Fibroblast of pulmonary artery (primary cell): ENCODE data around the gene GABRB1.

ENCODE experiments used
- DNase-seq: peaks from one replicate; pipeline ENCODE4 v3.0.0-alpha.2; 2010; ENCODE audit warnings: low read depth
- H3K4me3 ChIP-seq: replicated peaks from 2 replicates; pipeline ENCODE4 v1.5.1; 2011; ENCODE audit warnings: low read depth, mild to moderate bottlenecking, control low read depth, low read length, moderate library complexity
- TF ChIP-seq, protein P1 (sequence below): IDR thresholded peaks from 2 replicates; pipeline ENCODE4 v1.5.1; 2011; ENCODE audit warnings: mild to moderate bottlenecking, control low read depth, low read length, inconsistent platforms; ENCODE audit errors: missing control alignments

Gene GABRB1

DNA sequence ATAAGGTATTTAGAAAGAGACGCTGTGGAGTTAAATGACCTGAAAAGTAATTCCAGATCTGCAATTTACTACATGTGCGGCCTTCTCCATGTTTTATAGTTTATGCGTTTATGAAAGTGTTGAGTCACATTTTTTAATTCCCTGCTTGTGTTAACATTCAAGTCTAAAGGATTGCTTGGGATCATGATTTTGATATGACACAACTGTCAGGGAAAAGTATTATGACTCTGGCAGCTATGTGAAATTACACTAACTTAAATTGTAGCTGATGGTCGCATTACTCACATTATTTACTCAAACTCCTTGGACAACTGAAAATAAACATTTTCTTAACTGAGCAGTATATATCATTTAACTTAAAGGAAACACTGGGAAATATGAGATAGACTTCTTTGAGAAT is 14.3 kb upstream of the GABRB1 start:
- no peak overlapping the region for H3K4me3 ChIP-seq
- TF ChIP-seq, protein P1, sequence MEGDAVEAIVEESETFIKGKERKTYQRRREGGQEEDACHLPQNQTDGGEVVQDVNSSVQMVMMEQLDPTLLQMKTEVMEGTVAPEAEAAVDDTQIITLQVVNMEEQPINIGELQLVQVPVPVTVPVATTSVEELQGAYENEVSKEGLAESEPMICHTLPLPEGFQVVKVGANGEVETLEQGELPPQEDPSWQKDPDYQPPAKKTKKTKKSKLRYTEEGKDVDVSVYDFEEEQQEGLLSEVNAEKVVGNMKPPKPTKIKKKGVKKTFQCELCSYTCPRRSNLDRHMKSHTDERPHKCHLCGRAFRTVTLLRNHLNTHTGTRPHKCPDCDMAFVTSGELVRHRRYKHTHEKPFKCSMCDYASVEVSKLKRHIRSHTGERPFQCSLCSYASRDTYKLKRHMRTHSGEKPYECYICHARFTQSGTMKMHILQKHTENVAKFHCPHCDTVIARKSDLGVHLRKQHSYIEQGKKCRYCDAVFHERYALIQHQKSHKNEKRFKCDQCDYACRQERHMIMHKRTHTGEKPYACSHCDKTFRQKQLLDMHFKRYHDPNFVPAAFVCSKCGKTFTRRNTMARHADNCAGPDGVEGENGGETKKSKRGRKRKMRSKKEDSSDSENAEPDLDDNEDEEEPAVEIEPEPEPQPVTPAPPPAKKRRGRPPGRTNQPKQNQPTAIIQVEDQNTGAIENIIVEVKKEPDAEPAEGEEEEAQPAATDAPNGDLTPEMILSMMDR, result no peak
- DNase-seq, result no peak

DNA sequence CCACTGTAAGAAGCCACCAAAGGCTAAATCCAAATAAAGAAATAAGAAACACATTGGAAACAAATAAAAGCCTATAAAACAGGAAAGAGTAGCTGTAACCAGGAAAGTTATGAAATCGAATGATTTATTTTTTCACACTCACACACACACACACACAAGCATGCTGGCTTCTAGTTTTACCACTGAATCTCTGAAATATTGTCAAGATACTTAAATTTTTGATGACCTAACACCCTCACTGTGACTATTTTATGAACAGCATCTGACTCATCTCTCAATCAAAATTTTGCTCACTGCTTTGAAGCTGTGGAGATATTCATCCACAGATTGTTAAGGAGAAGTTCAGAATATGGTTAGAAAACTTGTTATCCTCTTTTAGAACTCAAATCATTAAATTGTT is 13.9 kb upstream of the GABRB1 start:
- TF ChIP-seq, protein P1, result no peak
- DNase-seq, result no peak
- no peak overlapping the region for H3K4me3 ChIP-seq

GRCh38 chr4:47031751-47032404 is 511 bp downstream of the GABRB1 start:
- H3K4me3 ChIP-seq, result peak overlapping the region; percentile 56
- DNase-seq, result no peak
- TF ChIP-seq, protein P1, result no peak

DNA sequence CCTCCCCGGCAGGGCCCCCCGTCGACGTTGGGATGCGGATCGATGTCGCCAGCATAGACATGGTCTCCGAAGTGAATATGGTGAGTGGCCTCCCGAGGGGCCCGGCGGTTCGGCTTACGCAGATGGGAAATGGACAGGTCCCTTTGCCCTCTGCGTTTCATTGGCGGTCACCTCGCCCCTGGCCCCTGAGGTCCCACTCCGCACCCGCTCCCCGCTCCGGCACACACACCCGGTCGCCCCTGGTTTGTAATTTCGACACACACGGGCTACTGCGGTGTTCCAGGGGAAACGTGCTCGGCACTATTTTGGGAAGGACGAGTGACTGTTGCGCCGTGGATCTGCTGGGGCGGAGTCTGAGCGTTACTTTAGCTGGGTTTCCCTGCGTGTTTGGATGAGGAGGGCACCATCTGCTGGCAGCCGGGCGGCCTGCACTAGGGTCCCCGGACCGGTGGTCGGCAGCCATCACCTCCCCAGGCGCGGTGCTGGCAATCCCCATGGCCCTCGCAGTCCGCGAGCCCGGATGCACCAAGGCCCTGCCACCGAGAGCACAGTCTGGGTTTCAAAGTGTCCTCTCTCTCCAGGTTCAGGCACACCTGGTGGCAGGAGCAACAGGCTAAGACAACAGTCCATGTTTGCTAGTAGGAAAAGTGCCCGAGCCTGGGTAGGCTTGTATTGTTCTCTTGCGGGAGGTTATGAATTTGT is 1.2 kb downstream of the GABRB1 start:
- TF ChIP-seq, protein P1, result peak; percentile 76
- DNase-seq, result peak; percentile 60
- peak overlapping the region; percentile 56 for H3K4me3 ChIP-seq

GRCh38 chr4:47038263-47038662 is 6.9 kb downstream of the GABRB1 start:
- no peak for DNase-seq
- no peak overlapping the region for H3K4me3 ChIP-seq
- TF ChIP-seq, protein P1, result no peak

DNA sequence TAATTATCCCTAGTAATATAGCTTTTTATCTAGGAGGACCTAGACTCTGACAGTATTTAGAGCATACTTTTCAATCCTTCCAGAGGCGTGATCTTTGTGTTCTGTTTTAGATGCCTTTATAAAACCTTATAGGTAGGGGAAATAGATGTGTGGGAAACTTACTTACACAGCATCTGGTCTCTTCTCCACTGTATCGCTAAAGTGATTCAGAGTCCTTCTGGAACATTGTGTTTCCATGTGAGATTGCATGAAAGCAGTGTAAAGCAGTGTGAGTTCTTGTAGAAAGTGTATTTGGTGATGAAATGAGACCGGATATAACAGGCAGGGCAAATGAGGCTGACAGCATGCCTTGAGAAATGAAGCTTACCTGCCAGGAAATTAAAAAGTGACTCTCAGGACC is 9.5 kb downstream of the GABRB1 start:
- H3K4me3 ChIP-seq, result no peak overlapping the region
- TF ChIP-seq, protein P1, result no peak
- DNase-seq, result no peak
